Stimulated activated CD8-positive, alpha-beta memory T cell treated with anti-CD3 and anti-CD28 coated beads, Interleukin-15, amount 100 ng/mL, for 4 hours (primary cell): Measurements from ENCODE around the gene PRMT6.
"Not testable (repeated sequence)": the region's sequence is repeated elsewhere in the genome, so short reads cannot be mapped to it uniquely, and the experiment has no call there.

Experiments
- DNase-seq, 2 donors: peaks; one replicate each; pipeline ENCODE4 v3.0.0-alpha.2; 2020; ENCODE audit warnings: low read depth in 2 of 2

The PRMT6 gene

GRCh38 chr1:107093395-107093794 lies 36.9 kb downstream of the PRMT6 start:
- not testable (repeated sequence) for DNase-seq

GRCh38 chr1:107095647-107096046 lies 39.2 kb downstream of the PRMT6 start:
- DNase-seq: no peak

GRCh38 chr1:107096690-107097089 lies 40.2 kb downstream of the PRMT6 start:
- no peak for DNase-seq

GRCh38 chr1:107098961-107099360 lies 42.5 kb downstream of the PRMT6 start:
- no peak for DNase-seq

GRCh38 chr1:107100331-107100984 lies 44.0 kb downstream of the PRMT6 start:
- DNase-seq: no peak

- DNase-seq: no peak
These were observed 49.4 kb downstream of the PRMT6 start for GRCh38 chr1:107105914-107106313.
